ENCODE measurements around the gene FAM83C. TPM values are rescaled to one million over a fixed set of nuclear protein-coding genes. Genes with fewer than 3 reads are reported as not detected.

FAM83C gene
- total RNA-seq, 4 donors from 2014 or later = 54.4 to 85.7 (median 68.6) TPM

- H3K4me3 ChIP-seq (ENCODE audit: low read depth, poor library complexity, severe bottlenecking) = no peak overlapping the region
- no peak for DNase-seq (ENCODE audit: low spot score in 2 of 2)
- 70 to 83% methylated on average over 6 of the region's 6 CpGs for WGBS, 2 donors
- no peak for TF ChIP-seq CTCF (IDR thresholded peaks at IDR 0.05)
- no peak for TF ChIP-seq POLR2A (IDR thresholded peaks at IDR 0.05)
- intact Hi-C loops (cut with DNase I; ENCODE audit: low total_unique reads) = no loop called here
Observed at GRCh38 chr20:35302421-35303335, 10.5 kb upstream of the FAM83C start.

- 89 to 96% methylated on average over 2 of the region's 2 CpGs for WGBS, 2 donors
- DNase-seq (ENCODE audit: low spot score in 2 of 2) = no peak
- TF ChIP-seq POLR2A (IDR thresholded peaks at IDR 0.05) (no peak), CTCF (IDR thresholded peaks at IDR 0.05) (no peak)
- intact Hi-C loops (cut with DNase I; ENCODE audit: low total_unique reads) = no loop called here
- H3K4me3 ChIP-seq (ENCODE audit: low read depth, poor library complexity, severe bottlenecking) = no peak overlapping the region
Observed at GRCh38 chr20:35301426-35301825, 9.2 kb upstream of the FAM83C start.

- intact Hi-C loops (cut with DNase I; ENCODE audit: low total_unique reads) = no loop called here
- no peak for DNase-seq (ENCODE audit: low spot score in 2 of 2)
- no peak for TF ChIP-seq CTCF (IDR thresholded peaks at IDR 0.05)
- no peak for TF ChIP-seq POLR2A (IDR thresholded peaks at IDR 0.05)
- 87 to 91% methylated on average over 4 of the region's 4 CpGs for WGBS, 2 donors
- H3K4me3 ChIP-seq (ENCODE audit: low read depth, poor library complexity, severe bottlenecking) = no peak overlapping the region
Observed at GRCh38 chr20:35300469-35301262, 8.4 kb upstream of the FAM83C start.

- intact Hi-C loops (cut with DNase I; ENCODE audit: low total_unique reads) = loop anchor here (5.0 kb wide), 1 partner anchor 148 kb away; no protein-coding TSS in a partner anchor
Observed at GRCh38 chr20:35299780-35300179, 7.6 kb upstream of the FAM83C start.

GRCh38 chr20:35298264-35298663 lies 6.0 kb upstream of the FAM83C start:
- WGBS, 2 donors = 75 to 78% methylated on average over 5 of the region's 5 CpGs
- intact Hi-C loops (cut with DNase I; ENCODE audit: low total_unique reads) = loop anchor here (5.0 kb wide), 1 partner anchor 149 kb away; no protein-coding TSS in a partner anchor
- no peak overlapping the region for H3K4me3 ChIP-seq (ENCODE audit: low read depth, poor library complexity, severe bottlenecking)
- TF ChIP-seq POLR2A (IDR thresholded peaks at IDR 0.05) (no peak), CTCF (IDR thresholded peaks at IDR 0.05) (no peak)
- DNase-seq (ENCODE audit: low spot score in 2 of 2) = no peak

More at GRCh38 chr20:35299780-35300179, 7.6 kb upstream of the FAM83C start:
- TF ChIP-seq CTCF (IDR thresholded peaks at IDR 0.05) (no peak), POLR2A (IDR thresholded peaks at IDR 0.05) (no peak)
- DNase-seq (ENCODE audit: low spot score in 2 of 2) = no peak
- WGBS, 2 donors = 76 to 79% methylated on average over 4 of the region's 4 CpGs
- no peak overlapping the region for H3K4me3 ChIP-seq (ENCODE audit: low read depth, poor library complexity, severe bottlenecking)
